Adipocyte (in vitro differentiated cells): ENCODE measurements around the gene SH3YL1.

Source experiments
- DNase-seq: peaks from one replicate; pipeline ENCODE4 v3.0.0-alpha.2; 2015; ENCODE audit warnings: low read depth
- H3K27me3 ChIP-seq: replicated peaks from 2 replicates; pipeline ENCODE4 v1.7.0; 2013; ENCODE audit warnings: mild to moderate bottlenecking, low read length, moderate library complexity; ENCODE audit not compliant: control insufficient read depth, insufficient read depth
- H3K36me3 ChIP-seq: 2 replicates; pipeline ENCODE4 v1.7.0; 2013; ENCODE audit warnings: low read length, mild to moderate bottlenecking, moderate library complexity; ENCODE audit not compliant: control insufficient read depth, insufficient read depth, severe bottlenecking
- H3K4me1 ChIP-seq: 2 replicates; pipeline ENCODE4 v1.7.0; 2013; ENCODE audit warnings: mild to moderate bottlenecking, low read length, moderate library complexity; ENCODE audit not compliant: control insufficient read depth, insufficient read depth
- H3K4me3 ChIP-seq: 2 replicates; pipeline ENCODE4 v1.7.0; 2013; ENCODE audit warnings: mild to moderate bottlenecking, low read length, moderate library complexity
- H3K9ac ChIP-seq: 2 replicates; pipeline ENCODE4 v1.7.0; 2013; ENCODE audit warnings: mild to moderate bottlenecking, low read length, moderate library complexity
- H3K9me3 ChIP-seq: 2 replicates; pipeline ENCODE4 v1.7.0; 2013; ENCODE audit warnings: mild to moderate bottlenecking, low read length, moderate library complexity; ENCODE audit not compliant: control insufficient read depth

SH3YL1 gene

DNA sequence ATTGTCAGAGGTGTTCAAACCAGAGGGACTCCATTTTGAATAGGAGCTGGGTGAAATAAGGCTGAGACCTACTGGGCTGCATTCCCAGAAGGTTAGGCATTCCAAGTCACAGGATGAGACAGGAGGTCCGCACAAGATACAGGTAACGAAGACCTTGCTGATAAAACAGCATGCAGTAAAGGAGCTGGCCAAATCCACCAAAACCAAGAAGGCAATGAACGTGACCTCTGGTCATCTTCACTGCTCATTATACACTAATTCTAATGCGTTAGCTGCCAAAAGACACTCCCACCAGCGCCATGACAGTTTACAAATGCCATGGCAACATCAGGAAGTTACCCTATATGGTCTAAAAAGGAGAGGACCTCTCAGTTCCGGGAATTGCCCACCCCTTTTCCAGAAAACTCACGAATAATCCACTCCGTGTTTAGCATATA is 10.6 kb downstream of the SH3YL1 start:
- no peak for DNase-seq
- Histone ChIP-seq H3K4me1 (no peaks in the 10 kb centered on the region), H3K36me3 (peaks cover 31% of the 10 kb centered on the region), H3K27me3 (no peaks in the 10 kb centered on the region), H3K4me3 (no peak overlapping the region), H3K9me3 (peaks cover 6% of the 10 kb centered on the region), H3K9ac (no peak overlapping the region)

DNA sequence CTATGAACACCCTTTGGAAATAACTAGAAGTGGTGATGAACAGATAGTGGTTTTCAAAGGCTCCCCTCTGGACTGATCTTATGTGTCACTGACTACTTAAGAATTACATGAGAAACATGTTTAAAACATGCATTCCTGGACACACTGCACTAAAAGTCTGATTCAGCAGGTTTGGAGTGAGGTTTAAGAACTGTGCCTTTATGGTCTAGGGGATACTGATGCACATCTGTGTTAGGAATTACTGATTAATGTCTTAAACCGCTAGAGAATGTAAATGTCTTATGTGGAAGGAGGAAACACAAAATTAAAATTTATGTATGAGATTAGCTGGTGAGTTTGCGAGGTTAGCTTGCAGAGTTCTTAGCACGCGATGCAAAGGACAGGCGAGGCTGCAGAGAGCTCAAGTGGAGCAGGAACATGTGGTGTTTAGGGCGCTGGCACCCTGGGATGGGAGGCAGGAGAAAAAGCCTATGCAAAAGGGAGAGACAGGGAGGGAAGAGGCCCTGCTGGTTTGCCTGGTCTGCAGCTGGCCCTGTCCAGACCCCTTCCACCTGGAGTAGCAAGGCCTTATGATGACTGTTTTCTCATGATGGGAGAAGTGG is 11.7 kb downstream of the SH3YL1 start:
- Histone ChIP-seq H3K27me3 (no peaks in the 10 kb centered on the region), H3K9ac (no peak overlapping the region), H3K4me3 (no peak overlapping the region), H3K36me3 (peaks cover 34% of the 10 kb centered on the region), H3K4me1 (no peaks in the 10 kb centered on the region), H3K9me3 (no peaks in the 10 kb centered on the region)
- no peak for DNase-seq

DNA sequence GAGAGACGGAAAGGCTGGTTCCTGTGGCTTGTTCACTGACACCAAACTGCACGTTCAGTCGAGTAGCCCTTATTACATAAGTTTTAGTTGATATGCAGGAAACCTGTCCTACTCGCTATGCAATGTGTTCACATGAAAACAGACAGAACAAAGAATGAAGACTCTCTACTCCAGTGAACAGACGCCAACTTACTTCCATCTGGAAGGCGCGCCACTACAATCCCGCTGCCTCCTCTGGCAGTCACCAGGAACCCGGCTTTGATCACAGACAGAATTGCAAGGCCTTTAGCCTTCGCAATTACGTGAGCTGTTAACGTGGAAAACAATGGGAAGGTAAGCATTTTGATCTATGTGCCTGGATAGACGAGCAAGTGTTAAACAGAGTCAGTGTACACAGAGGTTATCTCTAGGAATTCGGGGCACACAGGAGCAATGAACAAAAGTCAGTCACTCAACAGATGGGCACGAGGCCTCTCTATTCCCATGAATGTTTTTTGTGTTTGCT is 14.2 kb downstream of the SH3YL1 start:
- H3K9me3 ChIP-seq, result no peaks in the 10 kb centered on the region
- H3K36me3 ChIP-seq, result peaks cover 43% of the 10 kb centered on the region
- DNase-seq, result no peak
- H3K4me3 ChIP-seq, result no peak overlapping the region
- H3K27me3 ChIP-seq, result no peaks in the 10 kb centered on the region
- H3K4me1 ChIP-seq, result no peaks in the 10 kb centered on the region
- H3K9ac ChIP-seq, result no peak overlapping the region

DNA sequence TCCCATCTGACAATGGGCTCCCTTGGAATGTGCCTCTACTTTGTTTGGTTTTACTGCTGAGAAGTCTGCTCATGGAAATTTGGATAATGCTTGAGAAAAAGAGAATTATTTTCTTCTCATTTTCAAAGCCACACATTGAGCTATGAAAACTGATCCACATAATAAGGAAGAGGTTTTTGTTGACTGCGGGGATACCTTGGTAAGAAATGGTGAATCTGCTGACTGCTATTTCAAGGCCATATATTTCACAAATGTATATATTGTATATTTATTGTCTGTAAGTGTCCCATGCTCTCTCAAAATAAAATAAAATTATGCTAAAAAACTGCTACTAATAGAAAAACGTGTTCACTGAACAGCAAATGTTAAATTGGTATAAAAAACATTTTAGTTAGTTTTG is 15.1 kb downstream of the SH3YL1 start:
- no peaks in the 10 kb centered on the region for H3K4me1 ChIP-seq
- no peaks in the 10 kb centered on the region for H3K9me3 ChIP-seq
- peaks cover 48% of the 10 kb centered on the region for H3K36me3 ChIP-seq
- H3K4me3 ChIP-seq, result no peak overlapping the region
- no peak overlapping the region for H3K9ac ChIP-seq
- DNase-seq, result no peak
- H3K27me3 ChIP-seq, result no peaks in the 10 kb centered on the region

DNA sequence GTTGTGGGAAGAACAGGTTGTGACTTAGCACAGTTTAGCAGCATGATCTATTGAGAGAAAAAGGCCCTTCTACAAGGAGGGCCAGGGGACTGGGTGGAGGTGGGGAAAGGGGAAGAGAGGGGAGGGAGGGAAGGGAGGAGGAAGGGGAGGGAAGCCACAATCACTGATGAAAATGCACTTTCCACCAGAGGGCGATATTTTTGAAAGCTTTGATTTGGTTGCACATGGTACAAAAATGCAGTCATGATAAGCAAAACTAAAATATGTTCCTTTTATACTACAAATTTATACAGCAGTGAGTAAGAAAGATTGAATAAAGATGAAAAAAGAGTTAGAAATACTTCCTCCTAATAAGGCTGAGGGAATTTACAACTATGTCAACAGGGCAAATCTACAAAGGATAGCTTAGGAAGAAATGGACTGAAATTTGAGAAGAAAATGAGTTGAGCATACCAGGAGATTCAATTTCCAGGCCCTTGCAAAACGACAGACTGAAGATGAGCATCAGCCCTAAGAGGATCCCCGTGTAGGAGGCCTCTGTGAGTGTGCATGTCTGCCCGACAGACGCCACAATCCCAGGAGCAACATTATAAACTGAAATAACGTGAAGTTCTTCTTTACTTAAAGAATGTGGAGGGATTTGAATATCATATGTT is 17.2 kb downstream of the SH3YL1 start:
- Histone ChIP-seq H3K4me1 (no peaks in the 10 kb centered on the region), H3K27me3 (no peaks in the 10 kb centered on the region), H3K4me3 (no peak overlapping the region), H3K9ac (no peak overlapping the region), H3K36me3 (peaks cover 58% of the 10 kb centered on the region), H3K9me3 (peaks cover 9% of the 10 kb centered on the region)
- DNase-seq, result peak; percentile 86

DNA sequence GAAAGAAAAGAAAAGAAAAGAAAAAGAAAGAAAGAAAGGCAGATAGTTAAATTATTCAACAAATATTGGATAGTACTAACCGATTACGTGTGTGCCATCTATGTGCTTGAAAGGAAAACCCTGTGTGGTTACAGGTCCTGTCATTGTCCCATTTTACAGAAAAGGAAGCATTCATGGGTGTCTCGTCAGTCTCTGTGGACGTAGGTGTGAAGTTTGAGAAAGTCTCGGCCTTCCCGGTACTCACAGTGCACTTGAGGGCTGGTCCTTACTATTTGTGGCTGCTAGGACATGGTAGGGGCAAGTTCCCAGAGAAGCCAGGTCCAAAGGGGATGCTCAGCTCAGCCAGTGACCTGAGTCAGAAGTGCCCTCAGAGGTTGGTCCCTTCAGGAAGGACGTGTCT is 19.3 kb downstream of the SH3YL1 start:
- H3K27me3 ChIP-seq, result no peaks in the 10 kb centered on the region
- peaks cover 9% of the 10 kb centered on the region for H3K9me3 ChIP-seq
- no peak overlapping the region for H3K9ac ChIP-seq
- H3K4me3 ChIP-seq, result no peak overlapping the region
- H3K4me1 ChIP-seq, result no peaks in the 10 kb centered on the region
- no peak for DNase-seq
- peaks cover 47% of the 10 kb centered on the region for H3K36me3 ChIP-seq

DNA sequence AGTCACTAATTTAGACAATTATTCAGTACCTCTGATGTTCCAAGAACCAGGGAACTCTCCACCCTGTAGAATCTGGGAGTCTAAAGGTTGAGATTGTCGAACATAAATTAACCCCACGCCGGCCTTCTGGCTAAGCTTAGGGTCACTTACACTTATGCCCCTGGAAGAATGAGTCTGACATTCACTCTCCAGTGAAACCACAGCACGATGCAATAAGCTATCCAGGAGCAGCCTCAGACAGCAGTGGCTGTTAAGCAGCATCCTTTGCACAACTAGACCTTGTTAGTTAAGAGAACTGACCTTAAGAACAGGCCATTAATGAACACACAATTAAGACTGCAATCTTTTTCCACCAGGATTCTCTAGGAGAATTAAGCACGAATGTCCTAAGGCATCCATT is 25.0 kb downstream of the SH3YL1 start:
- DNase-seq, result no peak
- Histone ChIP-seq H3K4me1 (no peaks in the 10 kb centered on the region), H3K27me3 (no peaks in the 10 kb centered on the region), H3K4me3 (no peak overlapping the region), H3K9me3 (peaks cover 9% of the 10 kb centered on the region), H3K36me3 (peaks cover 21% of the 10 kb centered on the region), H3K9ac (no peak overlapping the region)

DNA sequence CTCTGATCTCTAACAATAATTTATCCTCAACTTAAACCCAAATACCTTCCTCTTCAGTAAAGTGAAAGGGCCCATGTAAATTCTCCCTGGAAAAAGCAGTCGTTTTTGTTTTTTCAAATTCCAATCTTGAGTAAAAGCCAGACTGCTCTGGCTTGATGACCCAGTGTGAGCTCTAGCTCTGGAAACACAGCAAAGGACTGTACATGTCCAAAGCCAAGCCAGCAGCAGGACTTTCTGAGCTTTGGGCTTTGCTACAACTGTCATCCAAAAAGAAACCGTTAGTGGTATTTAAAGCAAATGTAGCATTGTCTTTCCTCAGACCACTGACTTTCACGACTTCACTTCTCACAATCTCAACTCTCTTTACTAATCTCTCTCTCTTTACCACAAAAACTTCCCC is 25.4 kb downstream of the SH3YL1 start:
- Histone ChIP-seq H3K36me3 (peaks cover 16% of the 10 kb centered on the region), H3K4me3 (no peak overlapping the region), H3K27me3 (no peaks in the 10 kb centered on the region), H3K4me1 (no peaks in the 10 kb centered on the region), H3K9me3 (peaks cover 9% of the 10 kb centered on the region), H3K9ac (no peak overlapping the region)
- no peak for DNase-seq

DNA sequence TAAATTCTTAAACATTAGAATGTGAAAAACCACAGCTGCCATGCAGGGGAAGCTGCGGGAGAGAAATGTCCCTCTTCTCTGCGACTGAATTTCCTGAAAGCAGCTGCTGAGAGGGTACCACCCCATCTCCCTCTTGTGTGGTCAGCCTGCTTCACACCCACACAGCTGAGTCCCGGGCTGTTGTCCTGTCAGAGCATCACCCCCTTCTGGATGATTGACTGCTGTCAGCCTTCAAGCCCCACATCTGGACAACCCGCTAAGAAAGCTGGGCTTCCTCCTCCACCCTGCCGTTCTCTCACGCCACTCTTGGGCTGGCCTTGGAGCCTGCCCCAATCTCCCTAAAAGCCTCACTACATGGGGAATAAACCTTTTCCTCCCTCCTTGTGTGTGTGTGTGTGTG is 26.0 kb downstream of the SH3YL1 start:
- no peak overlapping the region for H3K9ac ChIP-seq
- no peaks in the 10 kb centered on the region for H3K4me1 ChIP-seq
- H3K4me3 ChIP-seq, result no peak overlapping the region
- no peaks in the 10 kb centered on the region for H3K27me3 ChIP-seq
- H3K9me3 ChIP-seq, result peaks cover 7% of the 10 kb centered on the region
- peaks cover 11% of the 10 kb centered on the region for H3K36me3 ChIP-seq
- no peak for DNase-seq

DNA sequence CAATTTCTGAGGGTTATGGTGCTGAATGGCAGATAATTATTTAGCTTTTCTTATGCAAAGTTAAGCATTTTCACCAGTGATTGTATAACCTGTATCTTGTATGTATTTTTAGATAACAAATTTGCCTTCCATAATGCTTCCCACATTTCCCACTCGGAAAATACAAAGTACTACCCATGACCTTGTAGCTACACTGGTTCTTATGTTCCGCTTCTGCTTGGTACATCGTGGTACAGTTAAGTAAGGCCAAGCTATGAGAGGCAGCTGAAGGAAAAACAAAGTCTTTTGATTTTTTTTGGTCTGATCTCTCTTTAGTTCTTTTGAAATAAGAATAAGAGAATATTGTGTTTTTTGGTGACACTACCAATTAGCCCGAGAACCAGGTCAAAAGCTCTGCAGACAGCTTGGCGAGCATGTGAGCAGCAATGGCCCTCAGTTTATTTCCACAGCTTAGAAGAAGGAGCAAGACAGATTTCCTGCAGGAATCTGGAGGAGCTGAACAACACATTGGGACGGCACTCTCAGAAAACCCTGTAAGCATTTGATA is 26.8 kb downstream of the SH3YL1 start:
- peaks cover 9% of the 10 kb centered on the region for H3K36me3 ChIP-seq
- DNase-seq, result no peak

DNA sequence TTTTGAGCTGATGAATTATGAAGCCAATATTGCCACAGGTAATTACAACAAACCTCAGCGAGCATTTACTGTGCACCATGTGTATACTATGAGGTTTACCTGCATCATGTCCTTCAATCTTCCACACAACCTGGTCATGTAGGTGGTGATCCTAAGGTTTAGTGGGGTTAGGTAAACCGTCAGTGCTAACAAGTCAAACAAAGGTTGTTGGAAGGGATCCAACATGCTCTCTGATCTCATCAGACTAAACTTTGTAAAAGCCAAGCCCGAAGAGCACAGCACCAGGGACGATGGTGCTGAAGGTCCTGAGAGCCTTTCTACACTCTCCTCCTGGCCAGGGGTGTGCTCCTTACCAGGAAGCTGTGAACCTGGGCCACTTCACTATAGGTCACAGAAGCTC is 29.4 kb downstream of the SH3YL1 start:
- Histone ChIP-seq H3K4me3 (no peak overlapping the region), H3K9me3 (no peaks in the 10 kb centered on the region), H3K36me3 (peaks cover 22% of the 10 kb centered on the region), H3K4me1 (no peaks in the 10 kb centered on the region), H3K27me3 (no peaks in the 10 kb centered on the region), H3K9ac (no peak overlapping the region)
- DNase-seq, result no peak

More for the DNA sequence above, 26.8 kb downstream of the SH3YL1 start:
- Histone ChIP-seq H3K27me3 (no peaks in the 10 kb centered on the region), H3K4me1 (no peaks in the 10 kb centered on the region), H3K9me3 (no peaks in the 10 kb centered on the region), H3K9ac (no peak overlapping the region), H3K4me3 (no peak overlapping the region)
